DOHH2 (cell line): ENCODE data around the gene PTBP3.

Experiments used
- CTCF ChIP-seq: fragments of 200-600 bp; sonication (generic); IDR thresholded peaks from one replicate; pipeline ENCODE4 v1.5.1; 2014; ENCODE audit warnings: antibody characterized with exemption, mild to moderate bottlenecking, low read depth, low read length; ENCODE audit not compliant: poor library complexity, severe bottlenecking
- EZH2phosphoT487 ChIP-seq: fragments of 200-600 bp; sonication (generic); IDR thresholded peaks from 2 replicates; pipeline ENCODE4 v1.6.1; 2017; ENCODE audit warnings: borderline replicate concordance, mild to moderate bottlenecking, antibody characterized with exemption, low read length, moderate library complexity, mixed read lengths

GRCh38 chr9:112218908-112219307 lies 114.5 kb downstream of the PTBP3 start:
- TF ChIP-seq CTCF, result no peak
- TF ChIP-seq EZH2phosphoT487, result no peak
